NCI-H774 (cell line): ENCODE data around the gene ADAM8.
"Not testable (repeated sequence)": the region's sequence is repeated elsewhere in the genome, so short reads cannot be mapped to it uniquely, and the experiment has no call there.

Experiments used
- DNase-seq: peaks from one replicate; lab custom pipeline; 2025; lab: John Stamatoyannopoulos, UW

Gene ADAM8

GRCh38 chr10:133276435-133277201, at the start of gene ADAM8:
Gene ADAM8, minus strand, starts transcription at chr10:133276868. Its CDS starts 51 bp downstream, at chr10:133276817.
- no peak for DNase-seq

DNA sequence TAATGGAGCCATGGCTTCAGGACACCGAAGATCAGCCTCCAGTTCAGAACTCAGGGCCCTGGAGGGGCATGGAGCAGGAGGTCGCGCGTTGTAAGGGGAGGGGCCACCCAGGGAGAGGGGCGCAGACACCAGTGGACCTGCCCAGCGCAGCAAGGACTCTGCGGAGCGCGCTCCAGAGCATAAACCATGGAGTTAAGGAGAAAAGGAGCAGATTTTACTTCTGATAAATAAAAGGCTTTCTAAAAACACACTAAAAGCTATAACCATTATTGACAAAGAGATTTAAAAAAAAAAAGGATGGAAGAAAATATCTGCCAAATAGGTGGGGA, 49.5 kb upstream of the ADAM8 start:
- DNase-seq: no peak

GRCh38 chr10:133325440-133326222, 49.0 kb upstream of the ADAM8 start:
- no peak for DNase-seq

DNA sequence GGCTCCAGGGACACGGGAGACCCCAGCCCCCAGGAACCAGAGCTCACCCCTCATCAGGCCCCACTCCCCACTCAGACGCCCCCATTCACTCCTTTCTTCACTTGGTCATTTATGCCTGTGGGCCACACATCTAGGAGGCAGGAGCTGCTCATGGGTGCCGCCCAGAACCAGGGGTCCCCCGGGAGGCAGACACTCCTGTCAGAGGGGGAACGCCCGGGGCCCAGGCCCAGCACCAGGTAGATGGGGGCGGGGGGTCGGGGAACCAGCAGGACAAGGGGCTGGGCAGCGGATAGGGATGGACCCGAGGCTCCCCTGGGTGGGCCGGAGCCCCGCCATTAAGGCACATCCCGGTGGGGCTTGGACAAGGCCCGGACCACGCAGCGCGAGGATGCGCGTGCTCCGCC, 48.2 kb upstream of the ADAM8 start:
- no peak for DNase-seq

- DNase-seq: peak; percentile 70
Observed at GRCh38 chr10:133324198-133324792, 47.6 kb upstream of the ADAM8 start.

GRCh38 chr10:133322064-133322709, 45.5 kb upstream of the ADAM8 start:
- not testable (repeated sequence) for DNase-seq

GRCh38 chr10:133320852-133321422, 44.3 kb upstream of the ADAM8 start:
- DNase-seq: not testable (repeated sequence)

- peak; percentile 26 for DNase-seq
Observed at GRCh38 chr10:133318494-133319127, 41.9 kb upstream of the ADAM8 start.

DNA sequence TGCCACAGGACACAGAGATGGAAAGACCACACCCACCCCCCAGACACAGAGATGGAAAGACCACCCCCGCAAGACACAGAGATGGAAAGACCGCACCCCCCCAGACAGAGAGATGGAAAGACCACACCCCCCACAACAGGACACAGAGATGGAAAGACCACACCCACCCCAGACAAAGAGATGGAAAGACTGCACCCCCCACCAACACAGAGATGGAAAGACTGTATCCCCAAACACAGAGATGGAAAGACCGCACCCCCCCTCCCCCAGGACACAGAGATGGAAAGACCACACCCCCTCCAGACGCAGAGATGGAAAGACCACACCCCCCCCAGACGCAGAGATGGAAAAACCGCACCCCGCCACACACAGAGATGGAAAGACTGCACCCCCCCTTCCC, 40.1 kb upstream of the ADAM8 start:
- DNase-seq: no peak

DNA sequence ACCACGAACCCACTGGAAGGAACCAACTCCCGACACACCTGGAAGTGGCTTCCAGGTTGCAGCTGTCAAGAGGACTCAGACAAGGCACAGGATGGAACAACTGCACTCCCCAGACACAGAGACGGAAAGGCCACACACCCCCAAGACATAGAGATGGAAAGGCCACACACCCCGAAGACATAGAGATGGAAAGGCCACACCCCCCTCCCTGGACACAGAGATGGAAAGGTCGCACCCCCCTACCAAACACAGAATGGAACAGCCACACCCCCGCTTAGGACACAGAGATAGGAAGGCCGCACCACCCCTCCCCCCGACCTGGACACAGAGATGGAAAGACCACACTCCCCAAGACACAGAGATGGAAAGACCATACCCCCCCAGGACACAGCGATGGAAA, 39.6 kb upstream of the ADAM8 start:
- no peak for DNase-seq

GRCh38 chr10:133315847-133316246, 39.2 kb upstream of the ADAM8 start:
- no peak for DNase-seq

GRCh38 chr10:133314911-133315310, 38.2 kb upstream of the ADAM8 start:
- no peak for DNase-seq

DNA sequence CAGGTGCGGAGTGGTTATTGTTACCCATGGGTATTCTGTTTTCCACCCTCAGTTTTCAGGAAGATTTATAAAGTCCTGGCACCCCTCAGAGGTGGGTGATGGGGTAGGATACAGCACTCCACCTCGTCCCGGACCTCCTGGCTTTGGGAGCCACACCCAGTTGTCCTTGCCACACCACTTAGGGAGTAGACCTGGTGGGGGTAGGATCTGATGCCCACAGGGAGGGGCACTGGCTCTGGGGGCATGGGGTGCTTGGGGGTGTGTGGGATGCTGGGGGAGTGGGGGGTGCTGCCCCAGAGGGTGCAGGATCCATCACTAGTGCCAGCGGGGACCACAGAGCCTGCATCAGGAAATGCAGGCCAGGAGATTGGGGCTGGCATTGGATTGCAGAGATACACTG, 36.5 kb upstream of the ADAM8 start:
- no peak for DNase-seq

DNA sequence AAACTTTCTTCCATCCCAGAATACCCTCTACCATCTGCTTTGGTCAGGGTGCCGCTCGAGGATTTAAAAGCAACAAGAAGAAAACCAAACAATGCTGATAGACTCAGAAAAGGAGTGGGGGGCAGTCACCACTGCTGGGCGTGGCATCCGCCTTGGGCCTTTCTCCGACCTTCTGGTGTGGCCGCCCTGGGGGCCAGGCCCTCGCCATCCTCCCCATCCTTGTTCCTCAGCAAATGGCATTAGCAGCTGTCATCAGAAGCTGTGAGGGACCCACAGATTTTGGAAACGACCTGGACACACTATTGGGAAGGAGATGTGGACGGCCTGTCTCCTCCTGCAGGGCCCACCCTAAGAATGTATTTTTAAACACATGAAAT, 36.1 kb upstream of the ADAM8 start:
- DNase-seq: no peak

DNA sequence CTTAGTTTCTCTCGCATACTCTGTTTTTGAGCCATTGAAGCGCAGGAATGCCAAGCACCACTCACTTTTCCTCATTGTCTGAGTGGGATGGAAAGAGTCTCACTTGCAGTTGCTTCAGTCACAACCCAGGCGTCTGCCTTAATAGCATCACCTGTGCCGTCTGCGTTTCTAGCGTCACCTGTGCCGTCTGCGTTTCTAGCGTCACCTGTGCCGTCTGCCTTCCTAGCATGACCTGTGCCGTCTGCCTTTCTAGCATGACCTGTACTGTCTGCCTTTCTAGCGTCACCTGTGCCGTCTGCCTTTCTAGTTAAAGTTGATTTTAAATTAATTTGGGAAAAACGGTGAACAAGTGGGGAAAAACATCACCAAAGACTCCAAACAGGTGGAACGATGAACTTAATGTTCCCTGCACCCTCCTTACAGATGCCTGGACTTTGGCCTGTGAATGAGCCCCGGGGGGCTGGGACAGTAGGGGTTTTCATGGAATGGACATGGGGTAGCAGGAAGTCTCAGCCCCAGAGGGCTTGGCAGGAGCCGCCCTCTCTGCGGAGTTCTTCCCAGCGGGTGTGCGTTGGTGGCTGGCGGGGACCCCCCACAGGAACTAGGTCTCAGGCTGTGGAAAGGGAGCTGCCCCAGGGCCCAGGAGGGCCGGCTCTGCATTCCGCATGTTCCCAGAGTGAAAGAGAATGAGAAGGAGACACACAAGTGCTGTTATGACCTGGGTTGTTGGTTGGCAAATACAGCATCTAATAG, 35.5 kb upstream of the ADAM8 start:
- DNase-seq: no peak

GRCh38 chr10:133311570-133311969, 34.9 kb upstream of the ADAM8 start:
- no peak for DNase-seq

DNA sequence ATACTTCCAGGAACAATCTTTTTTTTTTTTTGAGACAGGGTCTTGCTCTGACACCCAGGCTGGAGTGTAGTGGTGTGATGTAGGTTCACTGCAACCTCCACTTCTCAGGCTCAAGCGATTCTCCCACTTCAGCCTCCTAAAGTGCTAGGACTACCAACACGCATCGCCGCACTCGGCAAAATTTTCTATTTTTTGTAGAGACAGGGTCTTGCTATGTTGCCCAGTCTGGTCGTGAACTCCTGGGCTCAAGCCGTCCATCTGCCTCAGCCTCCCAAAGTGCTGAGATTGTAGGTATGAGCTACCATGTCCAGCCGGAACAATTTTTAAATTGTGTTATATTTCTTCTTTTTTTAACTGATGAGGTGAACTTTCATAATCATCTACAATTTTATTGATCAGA, 34.1 kb upstream of the ADAM8 start:
- no peak for DNase-seq

GRCh38 chr10:133310399-133310755, 33.7 kb upstream of the ADAM8 start:
- no peak for DNase-seq

DNA sequence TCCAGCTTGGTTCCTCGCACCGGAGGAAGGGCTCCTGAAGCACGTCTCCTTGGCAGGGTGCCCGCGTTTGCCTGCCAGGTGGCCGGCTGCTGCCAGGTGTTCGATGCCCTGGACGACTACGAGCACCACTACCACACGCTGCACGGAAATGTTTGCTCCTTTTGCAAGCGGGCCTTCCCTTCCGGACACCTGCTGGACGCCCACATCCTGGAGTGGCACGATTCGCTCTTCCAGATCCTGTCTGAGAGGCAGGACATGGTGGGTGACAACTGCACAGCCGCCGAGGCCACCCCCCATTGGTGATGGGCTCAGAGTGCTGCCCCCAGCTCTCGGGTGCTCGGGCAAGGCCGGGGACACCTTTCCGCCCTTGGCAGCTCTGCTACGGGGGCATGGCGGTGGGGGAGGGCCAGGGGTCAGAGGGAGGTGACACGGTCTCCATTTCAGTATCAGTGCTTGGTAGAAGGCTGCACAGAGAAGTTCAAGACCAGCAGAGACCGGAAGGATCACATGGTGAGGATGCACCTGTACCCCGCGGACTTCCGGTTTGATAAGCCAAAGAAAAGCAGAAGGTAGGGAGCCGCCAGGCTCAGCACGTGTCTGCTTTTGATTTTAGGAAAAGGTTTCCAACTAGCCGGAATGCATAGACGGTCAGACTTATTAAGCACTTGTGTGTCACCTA, 33.2 kb upstream of the ADAM8 start:
- peak; percentile 50 for DNase-seq

DNA sequence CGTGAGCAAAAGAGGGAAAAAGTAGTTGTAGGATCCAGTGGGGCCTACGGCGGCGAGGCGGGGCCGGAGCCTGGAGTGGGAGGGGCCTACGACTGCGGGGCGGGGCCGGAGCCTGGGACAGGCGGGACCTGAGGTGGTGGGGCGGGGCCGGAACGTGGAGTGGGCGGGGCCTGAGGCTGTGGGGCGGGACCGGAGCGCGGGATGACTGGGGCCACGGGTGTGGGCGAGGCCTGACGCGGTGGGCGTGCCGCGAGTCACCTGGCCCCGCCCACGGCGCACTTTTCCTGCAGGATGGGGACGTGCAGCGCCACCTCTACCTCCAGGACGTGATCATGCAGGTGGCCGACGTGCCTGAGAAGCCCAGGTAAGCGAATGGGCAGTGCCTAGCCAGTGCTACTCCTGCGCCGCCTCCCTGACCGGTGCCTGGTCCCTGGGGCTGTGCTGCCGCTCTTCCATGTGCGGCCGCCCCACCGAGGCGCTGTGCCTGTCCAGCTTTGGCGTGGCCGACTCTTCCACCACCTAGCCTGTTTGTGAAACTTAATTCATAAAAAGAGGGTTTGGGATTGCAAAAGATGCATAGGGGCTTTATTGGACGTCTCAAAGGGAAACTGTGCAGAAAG, 32.5 kb upstream of the ADAM8 start:
- peak; percentile 71 for DNase-seq
